NK-92 (cell line): ENCODE data around the gene SPECC1.
"Not testable (repeated sequence)": the region's sequence is repeated elsewhere in the genome, so short reads cannot be mapped to it uniquely, and the experiment has no call there.

Source experiments
- DNase-seq: peaks from one replicate; lab custom pipeline; 2025; ENCODE audit not compliant: unreplicated experiment; lab: John Stamatoyannopoulos, UW

SPECC1 gene

GRCh38 chr17:20125724-20126123 is 116.6 kb downstream of the SPECC1 start:
- DNase-seq: no peak

- no peak for DNase-seq
Measured at GRCh38 chr17:20127360-20128035, 118.3 kb downstream of the SPECC1 start.

GRCh38 chr17:20128036-20128667 is 119.0 kb downstream of the SPECC1 start:
- DNase-seq: no peak

GRCh38 chr17:20133517-20133916 is 124.4 kb downstream of the SPECC1 start:
- no peak for DNase-seq

GRCh38 chr17:20141198-20141972 is 132.2 kb downstream of the SPECC1 start:
- no peak for DNase-seq

- DNase-seq: no peak
Measured at GRCh38 chr17:20142268-20142667, 133.1 kb downstream of the SPECC1 start.

- no peak for DNase-seq
Measured at GRCh38 chr17:20143740-20144139, 134.6 kb downstream of the SPECC1 start.

- no peak for DNase-seq
Measured at GRCh38 chr17:20145567-20145966, 136.4 kb downstream of the SPECC1 start.

- DNase-seq: no peak
Measured at GRCh38 chr17:20149251-20149650, 140.1 kb downstream of the SPECC1 start.

GRCh38 chr17:20151174-20151573 is 142.0 kb downstream of the SPECC1 start:
- DNase-seq: no peak

- no peak for DNase-seq
Measured at GRCh38 chr17:20153231-20153630, 144.1 kb downstream of the SPECC1 start.

GRCh38 chr17:20154286-20155000 is 145.3 kb downstream of the SPECC1 start:
- no peak for DNase-seq

- peak; percentile 56 for DNase-seq
Measured at GRCh38 chr17:20155258-20156195, 146.4 kb downstream of the SPECC1 start.

- no peak for DNase-seq
Measured at GRCh38 chr17:20156196-20157000, 147.2 kb downstream of the SPECC1 start.

GRCh38 chr17:20157001-20157310 is 147.8 kb downstream of the SPECC1 start:
- no peak for DNase-seq

GRCh38 chr17:20158580-20158979 is 149.4 kb downstream of the SPECC1 start:
- DNase-seq: no peak

- DNase-seq: no peak
Measured at GRCh38 chr17:20159406-20160069, 150.4 kb downstream of the SPECC1 start.

GRCh38 chr17:20165516-20165915 is 156.4 kb downstream of the SPECC1 start:
- DNase-seq: not testable (repeated sequence)

GRCh38 chr17:20170085-20170484 is 160.9 kb downstream of the SPECC1 start:
- no peak for DNase-seq
